NCI-H446 treated with DMSO at 0.1 percent for 48 hours (cell line): ENCODE results near the gene CRISPLD2.

Experiments used
- DNase-seq: peaks from one replicate; lab custom pipeline; 2025; lab: John Stamatoyannopoulos, UW

Gene CRISPLD2, protein sequence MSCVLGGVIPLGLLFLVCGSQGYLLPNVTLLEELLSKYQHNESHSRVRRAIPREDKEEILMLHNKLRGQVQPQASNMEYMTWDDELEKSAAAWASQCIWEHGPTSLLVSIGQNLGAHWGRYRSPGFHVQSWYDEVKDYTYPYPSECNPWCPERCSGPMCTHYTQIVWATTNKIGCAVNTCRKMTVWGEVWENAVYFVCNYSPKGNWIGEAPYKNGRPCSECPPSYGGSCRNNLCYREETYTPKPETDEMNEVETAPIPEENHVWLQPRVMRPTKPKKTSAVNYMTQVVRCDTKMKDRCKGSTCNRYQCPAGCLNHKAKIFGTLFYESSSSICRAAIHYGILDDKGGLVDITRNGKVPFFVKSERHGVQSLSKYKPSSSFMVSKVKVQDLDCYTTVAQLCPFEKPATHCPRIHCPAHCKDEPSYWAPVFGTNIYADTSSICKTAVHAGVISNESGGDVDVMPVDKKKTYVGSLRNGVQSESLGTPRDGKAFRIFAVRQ

DNA sequence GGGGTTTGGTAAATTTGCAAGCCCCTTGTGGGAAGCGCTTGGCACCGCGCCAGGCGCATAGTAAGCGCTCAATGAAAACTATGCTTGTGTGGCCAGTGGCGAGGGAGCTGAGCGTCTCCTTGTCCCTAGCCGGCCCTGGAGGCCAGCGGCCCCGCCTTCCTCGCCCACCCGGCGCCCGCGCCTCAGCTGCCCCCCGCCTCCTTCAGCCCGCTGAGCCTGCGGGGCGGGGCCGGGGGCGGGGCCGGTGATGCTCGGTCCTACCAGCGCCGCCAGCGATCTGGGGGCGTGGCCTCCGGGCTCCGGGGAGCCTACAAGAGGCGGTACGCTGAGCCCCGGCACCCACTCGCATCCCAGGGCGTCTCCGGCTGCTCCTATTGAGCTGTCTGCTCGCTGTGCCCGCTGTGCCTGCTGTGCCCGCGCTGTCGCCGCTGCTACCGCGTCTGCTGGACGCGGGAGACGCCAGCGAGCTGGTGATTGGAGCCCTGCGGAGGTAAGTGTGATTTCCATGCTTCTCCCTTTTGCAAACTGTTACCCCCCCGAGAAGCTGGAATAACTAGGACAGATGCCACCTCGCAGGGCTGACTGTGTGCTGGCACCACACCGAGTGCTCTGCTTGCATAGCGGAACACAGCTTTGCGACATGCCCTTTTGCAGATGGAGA, at the start of gene CRISPLD2:
CRISPLD2 (plus strand) TSS at position 342 of the 661 bp plus-strand sequence. CDS start 18,511 bp downstream, outside the sequence.
- DNase-seq, result peak; percentile 57

DNA sequence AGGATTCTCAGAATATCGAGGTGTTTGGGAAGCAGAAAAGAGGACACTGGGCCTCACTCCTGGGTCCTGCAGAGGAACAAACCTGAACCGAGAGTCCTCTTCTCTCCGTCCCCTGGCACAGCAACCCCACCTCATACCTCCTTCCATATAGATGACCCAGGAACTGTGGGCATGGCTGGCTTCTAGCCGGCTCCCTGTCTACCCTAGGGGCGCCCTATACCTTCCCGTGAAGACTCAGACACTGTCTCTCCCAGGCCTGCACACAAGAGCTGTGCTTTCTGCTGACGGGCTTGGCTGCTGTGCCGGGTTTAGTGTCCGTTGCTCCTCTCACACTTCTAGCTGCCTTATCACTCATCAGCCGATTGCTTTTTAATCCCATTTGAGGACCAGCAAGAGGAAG, 46.5 kb upstream of the CRISPLD2 start:
- DNase-seq, result no peak

DNA sequence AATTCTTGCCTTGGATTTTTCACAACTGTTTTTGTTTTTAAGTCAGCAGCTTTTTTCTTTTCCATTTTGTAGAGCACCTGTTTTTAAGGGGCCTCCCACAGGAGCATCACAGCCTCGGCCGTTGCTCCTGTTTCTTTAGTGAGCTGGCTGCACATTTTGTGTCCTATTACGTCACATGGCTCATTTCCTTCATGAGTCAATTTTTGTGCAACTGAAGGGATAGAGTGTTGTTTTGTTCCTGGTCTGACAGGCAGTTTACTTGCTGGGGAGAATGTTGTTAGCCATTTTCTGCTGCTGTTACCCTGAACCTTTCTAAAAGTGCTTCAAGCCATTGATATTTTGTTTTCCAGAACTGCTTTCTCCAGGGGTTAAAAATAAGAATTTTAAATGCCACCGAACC, 45.0 kb upstream of the CRISPLD2 start:
- DNase-seq, result no peak

DNA sequence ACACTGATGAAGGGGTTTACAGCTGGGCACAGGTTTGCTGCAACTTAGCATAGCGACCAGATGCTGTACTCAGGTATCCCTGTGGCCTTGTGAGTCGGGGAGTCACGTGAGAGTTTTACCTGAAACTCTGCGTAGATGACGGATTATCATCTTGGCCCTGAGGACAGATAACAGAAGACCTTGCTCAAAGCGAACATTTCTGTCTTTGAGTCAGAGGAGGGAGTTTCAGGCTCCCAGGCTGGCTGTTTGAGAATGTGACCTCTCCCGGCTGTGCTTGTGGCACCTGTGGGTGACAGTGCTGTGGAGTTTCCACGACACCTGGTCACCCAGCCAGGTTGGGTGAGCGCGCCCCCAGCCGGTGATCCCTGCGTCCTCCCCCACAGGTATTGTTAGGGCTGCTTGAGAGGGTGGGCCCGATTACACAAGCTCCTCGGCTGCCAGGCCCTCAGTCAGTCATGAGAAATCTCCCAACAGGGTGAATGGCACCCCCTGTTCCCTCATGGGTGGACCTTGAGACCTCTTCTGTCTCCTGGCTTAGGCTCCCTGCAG, 44.4 kb upstream of the CRISPLD2 start:
- DNase-seq, result no peak

DNA sequence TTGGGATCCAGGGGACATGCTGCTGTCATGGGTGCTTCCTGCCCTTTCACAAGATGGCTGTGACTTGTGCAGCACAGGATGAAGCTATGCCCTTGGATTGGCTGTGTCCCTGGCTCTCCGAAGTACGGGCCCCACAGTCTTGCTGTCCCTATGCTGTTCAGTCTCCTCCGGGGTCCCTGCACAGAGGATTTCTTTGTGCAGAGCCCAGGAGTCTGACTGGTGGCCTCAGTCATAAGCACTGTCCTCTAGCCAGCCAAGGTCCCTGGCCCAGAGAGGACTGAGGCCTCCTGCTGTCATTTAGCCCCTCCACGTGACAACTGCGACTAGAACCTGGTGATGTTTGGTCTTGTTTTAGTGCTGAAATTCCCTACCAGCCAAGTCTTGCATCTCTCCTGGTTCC, 42.4 kb upstream of the CRISPLD2 start:
- no peak for DNase-seq

DNA sequence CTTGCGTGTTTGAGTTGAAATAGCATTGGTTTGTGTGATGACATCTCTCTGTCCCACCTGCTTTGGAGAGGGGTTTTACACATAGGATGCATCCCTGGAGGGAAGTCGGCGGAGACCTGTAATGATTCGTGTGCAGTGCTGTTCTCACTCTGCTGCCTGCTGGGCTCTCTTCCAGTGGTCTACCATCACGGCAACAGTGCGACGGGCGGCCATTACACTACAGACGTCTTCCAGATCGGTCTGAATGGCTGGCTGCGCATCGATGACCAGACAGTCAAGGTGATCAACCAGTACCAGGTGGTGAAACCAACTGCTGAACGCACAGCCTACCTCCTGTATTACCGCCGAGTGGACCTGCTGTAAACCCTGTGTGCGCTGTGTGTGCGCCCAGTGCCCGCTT, 41.1 kb upstream of the CRISPLD2 start:
- no peak for DNase-seq

DNA sequence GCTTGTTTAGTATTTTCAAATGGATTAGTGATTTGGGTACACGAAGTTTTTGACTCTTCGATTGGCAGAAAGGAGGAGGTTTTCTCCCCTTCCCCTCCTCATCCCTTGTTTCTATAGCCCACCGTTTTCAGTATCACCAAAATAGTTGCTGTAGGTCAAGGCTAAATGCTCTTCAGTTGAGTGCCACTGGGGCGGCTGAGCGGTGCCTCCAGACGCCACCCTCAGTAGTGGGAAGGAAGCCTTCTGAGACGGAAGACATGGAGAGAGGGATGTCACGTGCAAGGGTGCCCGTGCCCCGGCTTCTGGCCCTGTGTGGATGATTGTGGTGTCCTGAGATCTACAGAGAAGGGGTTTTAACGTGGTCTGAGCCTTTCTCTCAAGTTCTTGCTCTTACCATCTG, 39.7 kb upstream of the CRISPLD2 start:
- DNase-seq, result no peak

DNA sequence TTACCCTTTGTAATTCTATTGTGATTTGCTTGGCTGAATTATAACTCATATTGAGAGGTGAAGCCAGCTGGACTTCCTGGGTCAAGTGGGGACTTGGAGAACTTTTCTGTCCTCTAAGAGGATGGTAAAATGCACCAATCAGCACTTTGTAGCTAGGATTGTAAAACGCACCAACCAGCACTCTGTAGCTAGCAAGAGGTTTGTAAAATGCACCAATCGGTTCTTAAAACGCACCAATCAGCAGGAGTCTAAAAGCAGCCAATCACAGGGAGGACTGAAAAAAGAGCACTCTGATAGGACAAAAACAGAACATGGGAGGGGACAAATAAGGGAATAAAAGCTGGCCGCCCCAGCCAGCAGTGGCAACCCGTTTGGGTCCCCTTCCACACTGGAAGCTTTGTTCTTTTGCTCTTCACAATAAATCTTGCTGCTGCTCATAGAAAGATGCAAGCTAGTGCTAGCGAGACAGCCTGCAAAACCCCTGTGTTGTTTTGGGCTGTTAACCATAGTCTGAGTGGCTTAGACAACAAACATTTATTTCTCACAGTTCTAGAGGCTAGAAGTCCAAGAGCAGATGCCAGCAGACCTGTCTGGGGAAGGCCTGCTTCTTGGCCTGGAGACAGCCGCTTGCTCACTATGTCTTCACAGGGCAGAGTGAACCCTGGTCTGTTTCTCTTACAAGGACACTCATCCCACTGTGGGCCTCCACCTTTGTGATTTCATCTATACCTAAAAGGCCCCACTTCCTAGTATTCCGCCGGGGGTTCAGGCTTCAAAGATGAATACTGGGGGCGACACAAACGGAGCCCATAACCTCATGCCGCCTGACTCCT, 39.0 kb upstream of the CRISPLD2 start:
- no peak for DNase-seq

DNA sequence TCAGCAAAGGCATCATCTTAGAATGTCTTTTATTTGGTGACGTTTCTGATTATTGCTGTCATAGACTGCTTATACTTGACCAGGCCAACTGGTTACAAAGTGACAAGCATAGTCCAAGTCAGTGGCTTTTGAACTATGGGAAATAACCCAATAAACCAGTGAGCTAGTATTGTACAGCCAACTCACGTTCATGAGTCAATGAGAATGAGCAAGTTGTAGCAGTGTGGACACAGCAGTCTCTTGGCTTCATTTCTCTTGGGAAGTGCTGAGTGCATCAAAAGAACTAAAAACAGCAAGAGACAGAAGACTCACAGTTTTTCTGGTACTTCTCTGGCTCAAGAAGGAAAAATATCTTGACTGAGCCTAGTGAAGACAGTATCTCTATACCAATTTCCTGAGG, 36.9 kb upstream of the CRISPLD2 start:
- DNase-seq, result no peak

DNA sequence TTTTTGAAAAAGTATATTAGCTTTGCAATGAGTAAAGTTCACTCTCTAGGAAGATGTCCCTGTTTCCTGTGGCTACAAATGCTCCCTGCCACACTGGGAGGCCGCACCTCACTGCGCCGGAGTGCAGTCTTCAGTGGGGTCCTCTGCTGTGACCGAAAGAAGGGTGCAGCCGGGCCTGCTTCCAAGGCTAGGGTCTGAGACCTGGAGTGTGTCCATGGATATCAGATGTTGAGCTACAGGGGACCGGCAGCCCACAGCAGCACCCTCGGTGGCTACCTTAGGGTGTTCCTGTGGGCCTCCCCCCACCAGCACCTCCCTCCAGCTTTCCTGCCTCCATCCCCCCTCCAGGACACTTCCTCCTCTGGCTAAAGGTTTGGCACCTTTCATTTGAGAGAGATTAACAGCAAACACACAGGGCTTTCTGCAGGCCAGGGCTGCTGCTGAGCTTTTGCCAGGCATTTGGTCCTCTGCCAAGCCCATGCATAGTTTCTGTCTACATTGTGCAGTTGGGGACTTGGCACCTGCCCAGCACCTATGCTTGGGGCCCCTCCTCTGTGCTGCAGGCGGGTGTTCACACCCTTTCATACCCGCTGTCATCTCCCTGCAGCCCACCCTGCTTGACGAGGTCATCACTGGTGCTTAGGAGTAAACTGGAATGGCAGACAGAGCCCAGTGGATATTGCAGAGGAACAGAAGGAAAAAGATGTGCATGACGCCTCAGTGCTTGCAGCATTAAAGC, 33.8 kb upstream of the CRISPLD2 start:
- peak; percentile 38 for DNase-seq

DNA sequence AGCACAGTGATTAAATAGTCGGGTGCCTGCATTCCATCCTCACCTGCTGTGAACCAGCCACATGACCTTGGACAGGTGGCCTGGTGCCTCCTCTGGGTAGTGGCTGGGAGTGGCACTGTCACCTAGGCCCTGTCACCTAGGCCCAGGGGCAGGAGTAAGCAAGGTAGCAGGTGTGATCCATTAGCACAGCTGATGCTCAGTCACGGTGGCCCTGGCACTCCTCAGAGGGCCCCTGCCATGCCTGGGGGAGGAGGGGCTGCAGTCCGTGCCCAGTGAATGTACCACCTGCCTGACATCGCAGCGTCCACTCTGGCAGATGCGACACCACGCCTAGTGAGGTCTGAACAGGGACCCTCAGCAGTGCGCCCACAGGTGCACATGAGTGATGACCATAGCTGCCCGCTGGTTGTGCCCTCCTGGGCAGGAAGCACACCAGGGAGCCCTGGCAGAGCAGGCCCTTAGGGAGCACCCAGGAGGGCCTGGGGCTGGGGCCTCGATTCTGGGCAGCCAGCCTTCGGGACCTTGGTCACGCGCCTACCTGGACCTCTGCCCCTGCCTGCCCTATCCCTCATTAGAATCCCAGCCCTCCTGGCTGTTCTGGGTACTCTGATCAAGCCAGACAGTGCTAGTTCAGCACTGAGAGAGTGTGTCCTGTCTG, 33.1 kb upstream of the CRISPLD2 start:
- DNase-seq, result no peak

DNA sequence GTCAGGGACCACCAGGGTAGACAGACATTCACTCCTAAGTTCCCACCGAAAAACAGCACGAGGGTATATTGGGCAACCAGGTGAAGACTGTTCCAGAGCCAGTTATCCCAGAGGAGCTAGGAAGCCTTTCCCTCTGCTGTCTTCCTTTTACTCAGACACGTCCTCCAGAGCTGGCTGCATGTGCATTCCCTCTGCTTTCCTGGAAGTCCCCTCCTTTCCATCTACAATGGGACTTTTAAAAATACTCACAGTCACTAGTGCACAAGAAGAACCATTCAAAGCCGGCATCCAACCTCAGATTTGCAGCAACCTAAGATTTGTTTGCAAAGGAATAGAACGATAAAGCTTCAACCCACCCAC, 32.5 kb upstream of the CRISPLD2 start:
- DNase-seq, result no peak

DNA sequence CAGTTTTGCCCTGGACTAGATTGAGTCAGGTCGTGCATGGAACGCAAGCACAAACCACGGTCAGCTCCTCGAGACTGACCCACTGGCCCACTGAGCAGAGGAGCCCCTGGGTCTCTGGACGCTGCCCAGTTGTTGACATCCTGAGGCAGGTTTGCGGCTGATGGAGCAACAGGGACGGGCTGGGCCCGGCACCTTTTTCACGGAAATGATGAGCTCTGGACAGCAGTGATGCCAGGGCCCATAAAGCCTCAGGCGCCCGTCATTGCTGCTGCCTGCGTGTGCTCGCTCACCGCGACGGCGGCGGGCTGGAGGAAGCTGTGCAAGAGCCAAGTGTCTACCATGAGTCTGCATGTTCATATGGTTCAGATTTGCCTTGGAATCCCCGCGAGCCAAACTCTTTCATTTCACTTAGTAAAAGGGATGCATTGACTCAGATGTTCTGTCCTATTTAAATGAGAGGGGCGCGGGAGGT, 30.8 kb upstream of the CRISPLD2 start:
- no peak for DNase-seq

DNA sequence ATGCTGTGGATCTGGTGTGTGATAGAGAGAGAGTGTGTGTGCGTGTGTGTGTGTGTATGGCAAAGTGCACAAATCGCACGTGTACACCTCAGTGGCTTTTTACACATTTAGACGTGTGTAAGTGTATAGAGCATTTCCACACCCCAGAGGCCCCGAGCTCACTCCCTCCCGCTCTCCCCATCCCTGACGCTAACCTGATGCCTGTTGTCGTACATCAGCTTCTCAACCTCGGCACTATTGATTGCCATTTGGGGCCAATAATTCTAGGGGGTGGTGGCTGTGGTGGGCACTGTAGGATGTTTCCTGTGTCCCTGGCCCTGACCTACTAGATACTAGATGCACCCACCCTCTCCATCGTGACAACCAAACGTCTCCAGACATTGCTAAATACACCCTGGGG, 30.4 kb upstream of the CRISPLD2 start:
- no peak for DNase-seq

DNA sequence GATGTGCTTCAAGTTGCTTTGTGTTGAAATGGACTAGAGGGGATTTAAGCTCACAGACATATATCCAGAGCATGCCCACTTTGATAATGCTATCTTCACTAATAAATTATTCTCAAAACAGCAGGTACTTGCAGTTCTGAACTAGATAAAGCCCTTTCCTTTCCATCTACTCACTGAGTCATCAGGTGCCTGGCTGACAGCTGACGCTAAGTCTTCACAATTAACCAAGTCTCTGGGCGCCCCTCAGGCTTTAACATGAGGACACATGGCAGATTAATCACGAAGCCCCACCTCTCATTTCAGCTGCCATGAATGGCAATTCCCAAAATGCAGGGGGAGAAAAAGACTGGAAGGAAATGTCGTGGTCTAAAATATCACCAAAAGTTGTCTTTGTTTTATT, 29.5 kb upstream of the CRISPLD2 start:
- DNase-seq, result no peak

DNA sequence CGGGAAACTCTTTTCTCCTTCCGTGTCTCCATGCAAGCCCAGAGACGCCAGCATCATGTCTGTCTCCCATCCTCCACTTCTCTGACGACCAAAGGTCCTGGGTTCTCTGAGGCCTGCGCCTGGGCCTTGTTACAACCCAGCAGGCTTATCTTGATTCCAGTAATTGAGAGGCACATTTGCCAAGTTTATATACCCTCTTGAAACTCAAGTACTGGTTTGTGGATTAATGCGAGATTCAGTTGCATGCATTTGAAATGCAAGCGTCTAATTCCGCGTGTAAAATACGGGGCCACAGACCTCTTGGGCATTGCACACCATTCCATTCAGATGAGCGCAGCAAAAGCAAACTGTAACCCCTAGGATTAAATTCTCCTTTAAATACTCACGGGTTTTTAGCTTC, 28.7 kb upstream of the CRISPLD2 start:
- DNase-seq, result no peak

DNA sequence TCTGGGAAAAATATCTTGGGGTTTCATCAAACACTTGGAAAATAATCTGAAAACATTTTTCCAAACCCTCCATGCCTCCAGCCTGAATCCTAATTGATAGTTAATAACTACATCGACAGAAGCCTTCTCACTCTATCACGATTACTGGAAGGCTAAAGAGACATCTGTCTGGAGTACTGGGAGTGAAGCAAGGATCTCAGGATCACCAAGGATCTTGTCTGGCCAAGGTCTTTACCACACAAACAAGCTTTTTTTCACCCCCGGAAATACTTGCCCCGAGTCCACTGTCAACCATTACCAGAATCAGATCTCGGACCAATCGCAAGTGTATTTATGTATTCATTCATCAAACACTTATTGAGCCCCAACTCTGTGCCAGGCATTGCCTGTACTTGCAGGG, 28.3 kb upstream of the CRISPLD2 start:
- no peak for DNase-seq

DNA sequence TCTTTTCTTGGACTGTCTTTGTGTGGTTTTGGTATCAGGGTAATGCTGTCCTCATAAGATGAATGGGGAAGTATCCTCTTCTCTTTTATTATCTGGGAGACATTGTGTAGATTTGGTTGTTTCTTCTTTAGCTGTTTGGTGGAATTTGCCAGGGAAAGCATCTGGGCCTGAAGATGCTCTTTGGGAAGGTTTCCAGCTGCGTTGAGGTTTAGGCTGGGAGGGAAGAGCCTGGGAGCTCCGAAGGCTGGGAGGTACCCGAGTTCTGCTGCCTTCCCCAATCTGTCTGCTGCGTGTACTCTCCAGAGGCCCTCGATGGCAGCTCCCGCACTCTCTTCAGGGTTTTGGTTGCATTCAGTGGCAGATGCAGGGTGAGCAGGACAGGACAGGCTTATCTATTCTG, 25.6 kb upstream of the CRISPLD2 start:
- DNase-seq, result no peak

DNA sequence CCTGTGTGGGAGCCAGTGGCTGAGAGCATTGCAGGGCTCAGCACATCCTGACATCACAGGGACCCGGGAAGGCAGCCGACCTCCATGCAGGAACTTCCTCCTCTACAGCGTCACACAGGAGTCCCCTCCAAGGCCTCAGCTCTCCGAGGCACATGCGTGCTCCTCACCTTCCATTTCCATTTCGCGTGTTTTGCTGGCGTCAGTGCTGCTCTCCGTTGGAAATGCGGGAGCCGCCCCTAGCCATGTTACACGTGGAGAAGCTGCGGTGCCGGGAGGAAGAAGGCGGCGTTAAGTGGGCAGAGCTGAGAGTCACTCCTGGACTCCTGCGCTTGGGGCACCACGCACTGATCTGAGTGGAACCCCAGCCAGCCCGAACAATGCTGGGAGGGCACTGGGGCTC, 25.2 kb upstream of the CRISPLD2 start:
- no peak for DNase-seq

DNA sequence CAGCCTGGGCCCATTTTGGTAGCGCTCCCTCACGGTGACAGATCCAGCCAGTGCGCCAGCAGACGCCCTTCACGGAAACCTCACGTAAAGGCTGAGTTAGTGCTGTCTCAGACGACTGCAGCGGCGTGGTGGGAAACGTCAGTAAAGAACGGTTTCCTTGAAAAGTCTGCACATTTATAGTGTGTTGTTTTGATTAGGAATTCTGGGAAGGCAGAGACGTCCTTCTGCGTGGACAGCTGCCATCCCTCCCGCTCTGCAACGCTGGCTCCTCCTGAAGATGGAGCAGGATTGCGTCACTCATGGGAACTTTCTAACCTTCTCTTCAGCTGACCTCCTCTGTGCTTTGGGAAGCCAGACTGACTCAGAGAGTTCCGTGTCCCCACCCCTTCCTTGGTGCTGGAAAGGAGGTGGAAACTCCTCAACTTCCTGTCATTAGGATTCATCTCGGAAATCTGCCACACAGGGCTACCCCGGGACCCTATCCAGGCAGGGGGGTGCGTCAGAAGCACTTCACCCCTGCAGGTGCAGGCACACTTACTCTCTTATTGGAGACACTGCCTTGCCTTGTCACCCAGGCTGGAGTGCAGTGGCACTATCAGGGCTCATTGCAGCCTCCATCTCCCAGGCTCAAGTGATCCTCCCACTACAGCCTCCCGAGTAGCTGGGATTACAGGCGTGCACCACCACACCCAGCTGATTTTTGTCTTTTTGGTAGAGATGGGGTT, 24.3 kb upstream of the CRISPLD2 start:
- no peak for DNase-seq
